Measurements from ENCODE around the gene FCF1. TPM values are rescaled to one million over a fixed set of nuclear protein-coding genes. Genes with fewer than 3 reads are reported as not detected.

FCF1 gene
- total and polyA plus RNA-seq, 9 of the 15 experiments (the other 6 are each of a cell fraction or from before 2014, with no cell fraction given) = 6.8 to 91.9 (median 40.0) TPM

DNA sequence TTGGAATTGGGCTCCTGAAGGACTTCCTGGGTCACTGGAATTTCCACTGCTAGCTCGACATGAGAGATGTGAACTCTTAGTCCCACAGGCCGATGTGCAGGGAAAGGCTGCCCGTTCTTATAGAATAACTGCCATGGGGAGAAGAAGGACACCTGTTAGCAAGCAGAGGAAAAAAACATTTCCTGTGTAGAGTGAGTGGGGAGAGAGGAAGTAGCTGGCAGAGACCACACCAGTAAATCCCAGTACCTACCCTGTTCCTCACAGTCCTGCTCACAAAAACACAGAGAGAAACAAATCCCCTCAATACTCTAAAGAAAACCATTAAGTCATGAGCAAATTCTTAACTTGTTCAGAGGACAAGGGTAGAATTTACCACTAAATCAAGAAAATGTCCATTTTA lies 29.5 kb upstream of the FCF1 start:
- no peak overlapping the region for H3K4me2 ChIP-seq (ENCODE audit: insufficient read depth, low read length)
- POLR2A ChIA-PET = no interaction called here
- no peak overlapping the region for H2AFZ ChIP-seq (ENCODE audit: low read depth, low read length)
- WGBS (ENCODE audit: insufficient coverage, low coverage, missing lambda C conversion rate) = 95% methylated on average over 3 of the region's 3 CpGs
- in situ Hi-C loops (cut with MboI) (no loop called here), intact Hi-C loops (cut with micrococcal nuclease) (no loop called here)
- H3K4me1 ChIP-seq (replicated peaks in 1 of 2; ENCODE audit: control insufficient read depth in 2 of 2, insufficient read depth in 2 of 2, low read length in 2 of 2) = peaks cover 0 to 15% of the 10 kb centered on the region in 2 experiments; a peak in 2 of 5 replicates
- H3K27me3 ChIP-seq (ENCODE audit: control insufficient read depth in 2 of 2, insufficient read depth in 2 of 2, low read length in 2 of 2) = no peaks in the 10 kb centered on the region
- H3K9me1 ChIP-seq (ENCODE audit: control insufficient read depth, insufficient read depth, low read length) = no peaks in the 10 kb centered on the region
- BruUV-seq (replicated peaks) = no TSS peak
- FAIRE-seq (no peak), DNase-seq (ENCODE audit: extremely low read depth in 1 of 4, low spot score in 3 of 4) (no peak), ATAC-seq (no peak)
- no peak overlapping the region for H3K4me3 ChIP-seq
- no peaks in the 10 kb centered on the region for H3K79me2 ChIP-seq (ENCODE audit: control insufficient read depth, insufficient read depth, low read length)
- no peak overlapping the region for H3K9ac ChIP-seq (ENCODE audit: insufficient read depth in 1 of 2, low read depth in 2 of 2, low read length in 2 of 2)
- H3K27ac ChIP-seq (ENCODE audit: extremely low read depth, low read depth, low read length) = no peak overlapping the region
- H4K20me1 ChIP-seq (replicated peaks; ENCODE audit: control insufficient read depth, insufficient read depth, low read length) = no peaks in the 10 kb centered on the region; the same call in 1 of the 2 replicates
- H3K9me3 ChIP-seq (replicated peaks; ENCODE audit: control insufficient read depth, insufficient read depth, low read depth, low read length) = no peaks in the 10 kb centered on the region
- CTCF ChIA-PET (ENCODE audit: low intra/inter-chr PET ratio) = no interaction called here
- peaks cover 50% of the 10 kb centered on the region; the same call in 2 of the 3 replicates for H3K36me3 ChIP-seq (ENCODE audit: control insufficient read depth, insufficient read depth, low read length)
- TF ChIP-seq, protein P1, sequence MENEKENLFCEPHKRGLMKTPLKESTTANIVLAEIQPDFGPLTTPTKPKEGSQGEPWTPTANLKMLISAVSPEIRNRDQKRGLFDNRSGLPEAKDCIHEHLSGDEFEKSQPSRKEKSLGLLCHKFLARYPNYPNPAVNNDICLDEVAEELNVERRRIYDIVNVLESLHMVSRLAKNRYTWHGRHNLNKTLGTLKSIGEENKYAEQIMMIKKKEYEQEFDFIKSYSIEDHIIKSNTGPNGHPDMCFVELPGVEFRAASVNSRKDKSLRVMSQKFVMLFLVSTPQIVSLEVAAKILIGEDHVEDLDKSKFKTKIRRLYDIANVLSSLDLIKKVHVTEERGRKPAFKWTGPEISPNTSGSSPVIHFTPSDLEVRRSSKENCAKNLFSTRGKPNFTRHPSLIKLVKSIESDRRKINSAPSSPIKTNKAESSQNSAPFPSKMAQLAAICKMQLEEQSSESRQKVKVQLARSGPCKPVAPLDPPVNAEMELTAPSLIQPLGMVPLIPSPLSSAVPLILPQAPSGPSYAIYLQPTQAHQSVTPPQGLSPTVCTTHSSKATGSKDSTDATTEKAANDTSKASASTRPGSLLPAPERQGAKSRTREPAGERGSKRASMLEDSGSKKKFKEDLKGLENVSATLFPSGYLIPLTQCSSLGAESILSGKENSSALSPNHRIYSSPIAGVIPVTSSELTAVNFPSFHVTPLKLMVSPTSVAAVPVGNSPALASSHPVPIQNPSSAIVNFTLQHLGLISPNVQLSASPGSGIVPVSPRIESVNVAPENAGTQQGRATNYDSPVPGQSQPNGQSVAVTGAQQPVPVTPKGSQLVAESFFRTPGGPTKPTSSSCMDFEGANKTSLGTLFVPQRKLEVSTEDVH (IDR thresholded peaks at IDR 0.05; ENCODE audit: low read depth, partially characterized antibody) = no peak
- no peak for TF ChIP-seq TGIF2 (CRISPR knock-in tag; IDR thresholded peaks at IDR 0.05)
- no peak for TF ChIP-seq GMEB1 (CRISPR knock-in tag; IDR thresholded peaks at IDR 0.05)
- no peak for TF ChIP-seq AFF1 (IDR thresholded peaks at IDR 0.05; ENCODE audit: low read depth in 1 of 2, partially characterized antibody in 2 of 2)
- TF ChIP-seq, protein P2, sequence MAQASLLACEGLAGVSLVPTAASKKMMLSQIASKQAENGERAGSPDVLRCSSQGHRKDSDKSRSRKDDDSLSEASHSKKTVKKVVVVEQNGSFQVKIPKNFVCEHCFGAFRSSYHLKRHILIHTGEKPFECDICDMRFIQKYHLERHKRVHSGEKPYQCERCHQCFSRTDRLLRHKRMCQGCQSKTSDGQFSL (CRISPR knock-in tag; IDR thresholded peaks at IDR 0.05) = no peak
- TF ChIP-seq, protein P2 (tag; IDR thresholded peaks at IDR 0.05) = no peak
- TF ChIP-seq PTRF (tag; IDR thresholded peaks at IDR 0.05) = no peak
- no peak for TF ChIP-seq ZNF140 (CRISPR knock-in tag; IDR thresholded peaks at IDR 0.05)
- TF ChIP-seq ZNF717 (CRISPR knock-in tag; IDR thresholded peaks at IDR 0.05) = no peak
- TF ChIP-seq EWSR1 (IDR thresholded peaks at IDR 0.05; ENCODE audit: borderline replicate concordance, low read depth, partially characterized antibody) = no peak
- no peak for TF ChIP-seq ZSCAN32 (CRISPR knock-in tag; IDR thresholded peaks at IDR 0.05)
- TF ChIP-seq ZFP30 (CRISPR knock-in tag; IDR thresholded peaks at IDR 0.05; ENCODE audit: borderline replicate concordance) = no peak
- no peak for TF ChIP-seq TEAD4 (IDR thresholded peaks at IDR 0.05; ENCODE audit: low read length)
- no peak for TF ChIP-seq TEAD4 (CRISPR knock-in tag; IDR thresholded peaks at IDR 0.05; ENCODE audit: borderline replicate concordance)
